ENCODE results near the gene PARVB.

PARVB gene

DNA sequence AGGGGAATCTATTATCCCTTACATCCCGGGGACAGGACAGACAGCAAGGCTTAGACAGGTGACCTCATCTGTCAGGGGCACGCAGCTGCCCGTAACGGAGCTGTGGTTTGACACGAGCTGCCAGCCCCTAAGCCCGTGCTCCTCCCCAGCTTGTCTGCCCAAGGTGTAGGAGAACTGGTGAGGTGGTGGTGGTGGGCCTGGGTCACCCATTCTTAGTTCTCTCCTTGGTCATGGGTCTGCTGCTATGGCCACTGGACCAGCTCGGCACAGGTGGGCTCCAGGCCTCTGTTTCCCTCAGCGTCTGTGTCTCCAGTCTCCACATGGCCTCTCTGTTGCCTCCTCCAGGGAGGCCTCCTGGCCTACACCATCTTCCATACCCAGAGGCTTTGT lies 162.0 kb downstream of the PARVB start:
- Histone ChIP-seq H3K36me3 (ENCODE audit: insufficient read depth, insufficient read length, low read length) (no peaks in the 10 kb centered on the region), H3K9ac (ENCODE audit: insufficient read length, low read depth) (no peak overlapping the region), H3K27me3 (ENCODE audit: insufficient read depth, insufficient read length) (no peaks in the 10 kb centered on the region), H3K9me3 (ENCODE audit: insufficient read depth, low read length) (no peaks in the 10 kb centered on the region), H3K4me1 (ENCODE audit: insufficient read depth, insufficient read length) (peaks cover 11% of the 10 kb centered on the region), H3K4me3 (ENCODE audit: insufficient read length, low read depth) (no peak overlapping the region)
- TF ChIP-seq YY1 (IDR thresholded peaks at IDR 0.05; ENCODE audit: insufficient read depth, insufficient read length), result no peak
- TF ChIP-seq SUZ12 (IDR thresholded peaks at IDR 0.05; ENCODE audit: extremely low read depth, insufficient read depth, insufficient read length), result no peak
- TF ChIP-seq ZNF274 (IDR thresholded peaks at IDR 0.05; ENCODE audit: low read depth, low read length), result no peak
- DNase-seq (ENCODE audit: low read depth, low spot score), result no peak

- H3K4me1 ChIP-seq (ENCODE audit: insufficient read depth, insufficient read length), result peaks cover 11% of the 10 kb centered on the region
- no peak for DNase-seq (ENCODE audit: low read depth, low spot score)
- H3K9ac ChIP-seq (ENCODE audit: insufficient read length, low read depth), result no peak overlapping the region
- H3K36me3 ChIP-seq (ENCODE audit: insufficient read depth, insufficient read length, low read length), result no peaks in the 10 kb centered on the region
- TF ChIP-seq YY1 (IDR thresholded peaks at IDR 0.05; ENCODE audit: insufficient read depth, insufficient read length), result no peak
- TF ChIP-seq ZNF274 (IDR thresholded peaks at IDR 0.05; ENCODE audit: low read depth, low read length), result no peak
- no peak for TF ChIP-seq SUZ12 (IDR thresholded peaks at IDR 0.05; ENCODE audit: extremely low read depth, insufficient read depth, insufficient read length)
- H3K27me3 ChIP-seq (ENCODE audit: insufficient read depth, insufficient read length), result no peaks in the 10 kb centered on the region
- no peaks in the 10 kb centered on the region for H3K9me3 ChIP-seq (ENCODE audit: insufficient read depth, low read length)
- H3K4me3 ChIP-seq (ENCODE audit: insufficient read length, low read depth), result no peak overlapping the region
Measured at GRCh38 chr22:44186737-44187136, 162.6 kb downstream of the PARVB start.

GRCh38 chr22:44187652-44188230 lies 163.6 kb downstream of the PARVB start:
- H3K27me3 ChIP-seq (ENCODE audit: insufficient read depth, insufficient read length), result no peaks in the 10 kb centered on the region
- TF ChIP-seq YY1 (IDR thresholded peaks at IDR 0.05; ENCODE audit: insufficient read depth, insufficient read length), result no peak
- no peak for TF ChIP-seq ZNF274 (IDR thresholded peaks at IDR 0.05; ENCODE audit: low read depth, low read length)
- no peak for TF ChIP-seq SUZ12 (IDR thresholded peaks at IDR 0.05; ENCODE audit: extremely low read depth, insufficient read depth, insufficient read length)
- no peak overlapping the region for H3K9ac ChIP-seq (ENCODE audit: insufficient read length, low read depth)
- H3K9me3 ChIP-seq (ENCODE audit: insufficient read depth, low read length), result no peaks in the 10 kb centered on the region
- H3K36me3 ChIP-seq (ENCODE audit: insufficient read depth, insufficient read length, low read length), result no peaks in the 10 kb centered on the region
- no peak overlapping the region for H3K4me3 ChIP-seq (ENCODE audit: insufficient read length, low read depth)
- H3K4me1 ChIP-seq (ENCODE audit: insufficient read depth, insufficient read length), result peaks cover 11% of the 10 kb centered on the region
- no peak for DNase-seq (ENCODE audit: low read depth, low spot score)

GRCh38 chr22:44188316-44188715 lies 164.2 kb downstream of the PARVB start:
- H3K9ac ChIP-seq (ENCODE audit: insufficient read length, low read depth), result no peak overlapping the region
- DNase-seq (ENCODE audit: low read depth, low spot score), result no peak
- H3K9me3 ChIP-seq (ENCODE audit: insufficient read depth, low read length), result no peaks in the 10 kb centered on the region
- H3K4me3 ChIP-seq (ENCODE audit: insufficient read length, low read depth), result no peak overlapping the region
- H3K36me3 ChIP-seq (ENCODE audit: insufficient read depth, insufficient read length, low read length), result no peaks in the 10 kb centered on the region
- peaks cover 11% of the 10 kb centered on the region for H3K4me1 ChIP-seq (ENCODE audit: insufficient read depth, insufficient read length)
- TF ChIP-seq SUZ12 (IDR thresholded peaks at IDR 0.05; ENCODE audit: extremely low read depth, insufficient read depth, insufficient read length), result no peak
- TF ChIP-seq YY1 (IDR thresholded peaks at IDR 0.05; ENCODE audit: insufficient read depth, insufficient read length), result no peak
- no peak for TF ChIP-seq ZNF274 (IDR thresholded peaks at IDR 0.05; ENCODE audit: low read depth, low read length)
- H3K27me3 ChIP-seq (ENCODE audit: insufficient read depth, insufficient read length), result no peaks in the 10 kb centered on the region

DNA sequence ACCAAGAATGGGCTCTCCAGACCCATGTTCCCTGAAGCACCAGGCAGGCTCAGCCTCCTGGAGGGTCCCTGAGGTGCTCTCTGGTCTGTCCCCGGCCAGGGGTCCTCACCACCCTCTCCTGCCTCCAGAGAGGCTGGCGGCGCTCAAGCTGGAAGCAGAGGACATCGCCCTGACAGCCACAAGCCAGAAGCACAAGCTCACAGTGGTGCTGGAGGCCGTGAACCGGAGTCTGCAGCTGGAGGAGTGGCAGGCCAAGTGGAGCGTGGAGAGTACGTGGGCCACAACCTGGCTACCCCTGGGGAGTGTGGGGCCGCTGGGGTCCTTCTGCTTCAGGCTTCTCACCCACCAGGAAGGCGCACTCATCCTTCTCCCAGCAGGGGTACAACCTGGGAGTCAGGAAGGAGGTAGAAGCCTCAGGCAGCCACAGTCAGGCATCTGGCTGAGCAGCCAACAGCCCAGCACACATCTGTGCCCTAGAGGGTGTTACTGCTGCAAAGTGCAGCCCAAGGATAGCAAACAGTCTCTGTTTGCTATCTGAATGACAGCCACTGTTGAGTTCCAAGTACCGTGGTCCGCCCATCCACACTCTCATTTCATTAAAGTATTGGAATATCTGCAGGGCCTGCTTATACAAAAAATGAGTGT lies 165.0 kb downstream of the PARVB start:
- Histone ChIP-seq H3K9me3 (ENCODE audit: insufficient read depth, low read length) (no peaks in the 10 kb centered on the region), H3K36me3 (ENCODE audit: insufficient read depth, insufficient read length, low read length) (no peaks in the 10 kb centered on the region), H3K4me1 (ENCODE audit: insufficient read depth, insufficient read length) (peaks cover 11% of the 10 kb centered on the region), H3K4me3 (ENCODE audit: insufficient read length, low read depth) (no peak overlapping the region), H3K27me3 (ENCODE audit: insufficient read depth, insufficient read length) (no peaks in the 10 kb centered on the region), H3K9ac (ENCODE audit: insufficient read length, low read depth) (no peak overlapping the region)
- no peak for DNase-seq (ENCODE audit: low read depth, low spot score)
- TF ChIP-seq ZNF274 (IDR thresholded peaks at IDR 0.05; ENCODE audit: low read depth, low read length) (no peak), YY1 (IDR thresholded peaks at IDR 0.05; ENCODE audit: insufficient read depth, insufficient read length) (no peak), SUZ12 (IDR thresholded peaks at IDR 0.05; ENCODE audit: extremely low read depth, insufficient read depth, insufficient read length) (no peak)

- H3K9me3 ChIP-seq (ENCODE audit: insufficient read depth, low read length), result no peaks in the 10 kb centered on the region
- no peak overlapping the region for H3K4me3 ChIP-seq (ENCODE audit: insufficient read length, low read depth)
- DNase-seq (ENCODE audit: low read depth, low spot score), result no peak
- no peaks in the 10 kb centered on the region for H3K27me3 ChIP-seq (ENCODE audit: insufficient read depth, insufficient read length)
- no peaks in the 10 kb centered on the region for H3K36me3 ChIP-seq (ENCODE audit: insufficient read depth, insufficient read length, low read length)
- no peak overlapping the region for H3K9ac ChIP-seq (ENCODE audit: insufficient read length, low read depth)
- TF ChIP-seq ZNF274 (IDR thresholded peaks at IDR 0.05; ENCODE audit: low read depth, low read length), result no peak
- no peak for TF ChIP-seq YY1 (IDR thresholded peaks at IDR 0.05; ENCODE audit: insufficient read depth, insufficient read length)
- TF ChIP-seq SUZ12 (IDR thresholded peaks at IDR 0.05; ENCODE audit: extremely low read depth, insufficient read depth, insufficient read length), result no peak
- peaks cover 13% of the 10 kb centered on the region for H3K4me1 ChIP-seq (ENCODE audit: insufficient read depth, insufficient read length)
Measured at GRCh38 chr22:44190381-44190976, 166.4 kb downstream of the PARVB start.

GRCh38 chr22:44191036-44191454 lies 166.9 kb downstream of the PARVB start:
- DNase-seq (ENCODE audit: low read depth, low spot score), result no peak
- TF ChIP-seq SUZ12 (IDR thresholded peaks at IDR 0.05; ENCODE audit: extremely low read depth, insufficient read depth, insufficient read length), result no peak
- TF ChIP-seq ZNF274 (IDR thresholded peaks at IDR 0.05; ENCODE audit: low read depth, low read length), result no peak
- no peak for TF ChIP-seq YY1 (IDR thresholded peaks at IDR 0.05; ENCODE audit: insufficient read depth, insufficient read length)
- H3K27me3 ChIP-seq (ENCODE audit: insufficient read depth, insufficient read length), result no peaks in the 10 kb centered on the region
- no peaks in the 10 kb centered on the region for H3K9me3 ChIP-seq (ENCODE audit: insufficient read depth, low read length)
- no peak overlapping the region for H3K4me3 ChIP-seq (ENCODE audit: insufficient read length, low read depth)
- H3K36me3 ChIP-seq (ENCODE audit: insufficient read depth, insufficient read length, low read length), result no peaks in the 10 kb centered on the region
- no peak overlapping the region for H3K9ac ChIP-seq (ENCODE audit: insufficient read length, low read depth)
- peaks cover 15% of the 10 kb centered on the region for H3K4me1 ChIP-seq (ENCODE audit: insufficient read depth, insufficient read length)

Data from NT2/D1 (cell line).